GM21447 (cell line): ENCODE measurements around the gene CNNM1.

Experiments
- ATAC-seq: cut with Tn5 transposase; IDR thresholded peaks from one replicate; pipeline ENCODE4 v1.9.1; 2021; ENCODE audit not compliant: unreplicated experiment

CNNM1 gene

DNA sequence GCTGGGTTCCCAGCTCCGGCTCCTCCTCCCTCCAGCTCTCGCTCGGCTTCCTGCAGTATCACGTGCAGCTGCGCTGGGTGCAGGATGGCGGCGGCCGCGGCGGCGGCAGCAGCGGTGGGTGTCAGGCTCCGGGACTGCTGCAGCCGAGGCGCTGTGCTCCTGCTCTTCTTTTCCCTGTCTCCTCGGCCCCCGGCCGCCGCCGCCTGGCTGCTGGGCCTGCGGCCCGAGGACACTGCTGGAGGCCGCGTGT is at the start of gene CNNM1:
Gene CNNM1 (plus strand): TSS at position 53 of the 250 bp plus-strand sequence. CDS start 32 bp downstream, at position 85.
- ATAC-seq, result peak; percentile 80

DNA sequence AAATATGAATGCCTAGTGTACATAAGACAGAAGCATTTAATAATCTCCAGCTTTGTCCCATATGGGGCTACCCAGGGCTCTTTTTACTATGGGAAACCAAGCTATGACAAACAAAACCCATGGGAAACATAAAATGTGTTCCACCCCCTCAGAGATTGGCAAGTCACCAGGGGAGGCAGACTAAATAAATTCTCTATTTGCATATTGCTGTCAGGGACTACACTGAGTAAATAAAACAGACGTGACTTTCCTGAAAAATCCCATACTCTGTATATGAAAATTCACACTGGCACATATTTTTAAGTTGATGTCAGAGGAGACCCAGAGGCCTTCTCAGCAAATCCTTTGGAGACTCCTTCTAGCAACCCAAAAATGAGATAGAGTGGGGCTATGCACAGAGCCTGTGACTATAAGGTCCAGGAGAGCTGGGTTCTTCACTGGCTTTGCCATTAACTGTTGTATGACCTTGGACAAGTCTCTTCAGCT is 49.5 kb upstream of the CNNM1 start:
- no peak for ATAC-seq

DNA sequence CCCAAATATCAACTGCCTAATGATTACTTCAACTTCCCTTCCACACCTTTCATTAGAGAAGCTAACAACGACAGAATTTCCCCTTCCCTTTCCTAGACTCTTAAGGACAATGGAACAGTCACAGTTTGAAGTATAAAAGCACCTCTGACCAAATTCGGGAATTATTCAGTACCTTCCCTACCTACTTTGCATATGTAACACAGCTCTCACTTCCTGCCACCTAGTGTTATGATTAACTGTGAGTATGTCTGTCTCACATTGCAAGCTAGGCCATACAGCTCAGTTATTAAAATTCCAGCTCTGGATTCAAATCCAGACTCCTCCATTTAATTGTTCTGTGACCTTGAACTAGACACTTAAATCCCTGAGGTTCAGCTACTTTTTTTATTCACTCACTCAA is 48.7 kb upstream of the CNNM1 start:
- ATAC-seq, result peak; percentile 74

DNA sequence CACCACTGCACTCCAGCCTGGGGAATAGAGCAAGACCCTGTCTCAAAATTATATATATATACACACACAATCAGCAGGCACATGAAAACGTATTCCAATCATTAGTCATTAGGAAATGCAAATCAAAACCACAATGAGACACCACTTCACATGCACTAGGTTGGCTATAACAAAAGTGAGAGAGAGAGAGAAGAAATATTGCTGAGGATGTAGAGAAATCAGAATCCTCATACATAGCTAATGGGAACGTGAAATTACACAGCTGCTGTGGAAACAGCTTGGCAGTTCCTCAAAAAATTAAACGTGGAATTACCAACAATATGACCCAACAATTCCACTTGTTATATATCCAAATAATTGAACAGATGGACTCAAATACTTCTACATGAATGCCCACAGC is 43.3 kb upstream of the CNNM1 start:
- ATAC-seq, result no peak

DNA sequence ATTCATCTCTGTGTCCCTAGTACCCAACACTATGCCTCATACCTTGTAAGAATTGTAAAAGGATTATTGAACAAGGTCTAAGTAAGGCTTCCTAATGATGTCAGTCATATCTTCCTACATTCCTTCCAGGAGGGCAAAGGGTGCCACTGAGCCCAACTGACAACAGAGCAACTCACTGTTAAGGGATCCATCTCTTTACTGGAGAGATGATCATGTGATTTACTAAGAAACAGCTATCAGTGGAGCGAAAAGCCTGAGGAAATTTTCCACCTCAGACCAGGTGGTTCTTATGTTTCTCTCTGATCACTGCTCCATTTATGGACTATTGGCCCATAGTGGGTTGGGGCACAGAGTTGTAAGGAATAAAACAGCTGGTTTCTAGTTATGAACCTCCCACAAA is 38.9 kb upstream of the CNNM1 start:
- ATAC-seq, result no peak

DNA sequence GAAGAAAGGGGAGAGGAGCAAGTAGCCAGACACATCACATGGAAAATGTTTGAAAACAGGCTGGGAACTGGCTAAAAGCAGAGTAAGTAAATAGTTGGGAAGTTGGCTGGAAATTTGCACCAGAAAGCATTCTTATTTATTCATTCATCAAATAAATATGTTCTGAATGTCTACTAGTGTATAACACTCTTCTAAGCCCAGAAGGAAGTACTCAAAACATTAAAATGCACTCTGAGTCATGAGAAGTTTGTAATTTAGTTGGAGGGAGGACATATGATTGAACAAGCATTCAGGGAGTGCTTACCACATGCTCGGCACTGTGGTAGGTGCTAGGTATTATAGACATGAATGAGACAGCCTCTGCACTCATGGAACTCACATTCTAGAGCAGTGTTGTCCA is 37.0 kb upstream of the CNNM1 start:
- ATAC-seq, result no peak

DNA sequence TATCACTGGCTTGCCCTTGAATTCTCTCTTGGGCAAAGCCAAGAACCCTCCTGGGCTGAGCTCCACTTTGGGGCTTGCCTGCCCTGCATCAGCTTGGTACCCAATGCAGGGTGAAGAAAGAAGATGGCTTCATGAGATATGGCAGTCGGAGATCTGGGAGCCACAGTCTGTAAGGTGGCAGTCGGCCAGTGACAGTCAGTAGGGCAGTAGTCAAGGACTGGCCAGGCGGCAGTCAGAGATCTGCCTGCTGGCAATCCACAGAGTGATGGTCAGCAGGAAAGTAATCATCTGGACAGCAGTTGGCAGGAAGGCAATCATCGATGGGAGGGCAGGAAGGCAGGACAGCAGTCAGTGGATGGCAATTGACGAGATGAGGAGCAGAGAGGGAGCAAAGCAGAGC is 32.6 kb upstream of the CNNM1 start:
- no peak for ATAC-seq

DNA sequence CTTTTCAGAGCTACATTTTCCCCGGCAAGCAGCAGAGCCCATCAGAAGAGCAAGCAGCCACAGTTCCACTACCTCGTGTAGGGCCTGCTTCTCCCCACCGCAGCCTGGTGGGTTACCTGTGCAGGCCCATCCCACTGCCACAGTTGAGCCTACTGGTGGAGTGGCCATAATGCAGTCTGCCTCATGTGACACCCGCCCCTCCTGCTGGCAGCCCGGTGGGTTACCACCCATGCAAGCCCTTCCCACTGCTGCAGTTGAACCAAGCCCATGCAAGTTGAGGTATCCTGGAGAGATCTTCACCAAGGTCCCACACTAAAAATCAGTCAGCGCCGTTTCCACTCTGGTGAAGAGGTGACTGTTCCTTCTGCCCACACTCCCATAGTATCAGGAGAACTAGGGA is 32.1 kb upstream of the CNNM1 start:
- no peak for ATAC-seq

DNA sequence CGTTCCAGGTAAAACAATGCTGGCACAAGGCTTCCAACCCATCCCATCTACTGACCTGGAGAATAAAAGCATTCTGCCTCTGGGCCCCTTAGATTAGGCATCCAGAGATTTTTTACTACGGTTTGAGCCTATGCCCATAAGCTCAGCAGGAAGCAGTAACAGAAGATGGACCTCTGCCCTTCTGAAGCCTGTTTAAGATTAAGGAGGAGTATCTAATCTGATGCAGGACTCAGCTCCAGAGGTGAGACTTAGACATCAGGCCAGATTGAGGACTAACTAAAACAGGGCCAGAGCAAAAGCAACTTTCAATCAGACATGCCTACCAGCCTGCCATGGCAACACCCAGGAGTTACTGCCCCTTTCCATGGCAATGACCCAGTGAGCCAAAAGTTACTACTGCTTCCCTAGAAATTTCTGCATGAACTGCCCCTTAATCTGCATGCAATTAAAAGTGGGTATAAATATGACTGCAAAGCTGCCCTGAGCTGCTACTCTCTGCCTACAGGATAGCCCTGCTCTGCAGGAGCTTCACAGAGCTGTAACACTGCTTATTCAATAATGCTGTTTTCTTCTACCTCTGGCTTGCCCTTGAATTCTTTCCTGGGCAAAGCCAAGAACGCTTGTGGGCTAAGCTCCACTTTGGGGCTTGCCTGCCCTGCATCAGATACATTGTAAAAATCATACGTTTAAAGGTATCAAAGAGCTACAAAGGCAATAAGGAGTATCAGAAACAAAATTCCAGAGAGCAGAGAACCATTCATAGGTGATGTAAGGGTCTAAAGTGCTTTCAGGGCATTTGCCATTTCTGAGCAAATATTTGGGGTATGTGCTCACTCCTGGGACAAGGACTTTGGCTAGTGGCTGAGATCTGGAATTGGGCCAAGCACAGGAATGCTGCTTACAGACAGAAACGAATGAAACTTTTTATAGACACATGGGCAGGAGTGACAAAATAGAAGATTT is 25.0 kb upstream of the CNNM1 start:
- ATAC-seq, result no peak

DNA sequence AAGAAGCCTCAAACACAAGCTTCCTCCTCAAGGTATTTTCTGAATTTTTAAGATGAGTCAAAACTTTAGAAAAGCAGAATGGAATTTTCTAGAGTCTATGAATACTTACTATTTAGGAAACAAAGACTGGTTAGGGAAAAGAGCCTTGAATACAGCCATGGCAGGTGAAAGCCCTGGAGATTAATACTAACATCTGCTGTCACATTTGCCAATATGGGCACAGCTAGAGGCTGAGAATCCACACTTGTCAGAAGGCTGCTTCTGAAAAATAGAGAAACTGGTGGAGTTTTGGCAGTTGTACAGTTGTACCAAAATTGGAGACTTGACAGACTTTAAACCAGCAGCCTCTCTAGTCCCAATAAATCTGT is 24.3 kb upstream of the CNNM1 start:
- no peak for ATAC-seq

DNA sequence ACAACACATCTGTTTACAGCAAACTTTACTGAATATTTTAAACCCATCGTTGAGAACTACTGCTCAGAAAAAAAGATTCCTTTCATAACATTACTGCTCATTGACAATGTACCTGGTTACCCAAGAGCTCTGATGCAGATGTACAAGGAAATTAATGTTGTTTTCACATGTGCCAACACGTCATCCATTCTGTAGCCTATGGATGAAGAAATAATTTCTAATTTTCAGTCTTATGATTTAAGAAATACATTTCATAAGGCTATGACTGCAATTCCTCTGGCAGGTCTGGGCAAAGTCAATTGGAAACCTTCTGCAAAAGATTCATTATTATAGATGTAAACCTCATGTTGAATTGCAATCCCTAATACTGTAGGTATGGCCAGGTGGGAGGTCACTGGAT is 16.7 kb upstream of the CNNM1 start:
- ATAC-seq, result no peak

DNA sequence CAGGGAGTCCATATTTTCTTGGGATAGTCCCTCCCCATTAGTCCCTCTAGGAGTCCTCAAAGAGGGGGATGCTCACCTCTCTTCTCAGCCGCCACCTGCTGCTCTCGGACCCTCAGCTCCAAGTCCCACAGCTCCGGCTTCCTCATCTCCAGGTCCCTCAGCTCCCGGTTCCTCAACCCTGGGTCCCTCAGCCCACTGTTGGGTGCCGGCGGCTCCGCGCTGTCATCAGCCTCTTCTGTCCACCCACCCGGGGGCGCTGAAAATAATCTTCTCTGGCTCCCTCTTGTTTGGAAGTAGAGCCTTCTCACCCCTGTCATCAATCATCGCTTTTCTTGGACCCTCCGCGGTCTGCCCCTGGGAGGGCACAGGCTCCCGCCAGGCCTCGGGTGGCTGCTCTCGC is 13.3 kb upstream of the CNNM1 start:
- ATAC-seq, result no peak

DNA sequence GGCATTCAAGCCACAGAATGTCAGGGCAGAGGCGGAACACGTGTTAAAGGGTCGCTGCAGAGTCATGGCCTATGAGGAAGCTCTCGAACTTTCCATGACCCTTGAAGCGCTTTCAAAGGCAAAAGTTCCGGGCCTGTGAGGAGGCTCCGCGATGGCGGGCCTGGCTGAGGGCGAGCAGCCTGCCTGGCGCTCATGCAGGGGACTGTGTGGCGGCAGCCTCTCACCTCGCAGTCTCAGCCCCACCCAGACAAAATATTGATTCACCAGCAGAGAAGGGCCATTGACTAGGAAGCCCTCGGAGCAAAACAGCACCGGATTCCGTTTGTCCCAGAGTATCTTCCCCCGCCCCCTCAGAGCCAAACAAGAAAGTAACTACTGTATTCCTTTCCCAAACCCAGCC is 12.8 kb upstream of the CNNM1 start:
- ATAC-seq, result no peak

DNA sequence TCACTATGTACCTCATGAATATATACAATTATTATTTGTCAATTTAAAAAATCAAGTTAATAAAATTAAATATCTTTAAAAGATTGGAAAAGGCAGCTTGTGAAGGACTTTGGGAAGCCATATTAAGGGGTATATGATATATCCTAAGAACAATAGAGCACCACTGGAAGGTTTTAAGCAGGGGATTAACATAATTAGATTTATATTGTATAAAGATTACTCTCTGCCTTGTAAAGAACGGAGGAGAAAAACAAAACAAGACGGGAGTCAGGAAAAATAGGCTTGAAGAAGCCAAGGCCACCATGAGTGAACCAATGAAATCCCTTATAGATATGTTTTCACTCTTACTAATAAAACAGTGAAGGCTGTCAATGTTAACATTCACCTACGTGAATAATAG is 11.1 kb upstream of the CNNM1 start:
- ATAC-seq, result no peak

DNA sequence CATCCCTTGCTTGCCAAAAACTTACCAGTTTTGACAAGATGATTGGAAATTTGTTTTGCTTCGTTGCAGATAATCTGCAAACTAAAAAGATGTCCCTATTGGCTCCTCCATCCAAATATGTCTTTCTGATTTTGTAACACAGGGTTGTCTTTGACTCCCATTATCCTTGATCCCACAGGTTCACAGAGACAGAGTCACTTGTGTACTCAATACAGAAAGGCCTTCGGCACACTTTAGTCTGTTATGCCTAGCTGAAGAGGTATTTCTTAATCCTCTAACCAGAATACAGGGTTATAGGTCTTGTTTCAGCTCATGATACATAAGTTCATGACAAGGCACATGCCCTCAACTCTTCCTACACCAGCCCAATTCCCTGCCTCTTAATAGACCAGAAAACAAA is 10.7 kb upstream of the CNNM1 start:
- no peak for ATAC-seq

DNA sequence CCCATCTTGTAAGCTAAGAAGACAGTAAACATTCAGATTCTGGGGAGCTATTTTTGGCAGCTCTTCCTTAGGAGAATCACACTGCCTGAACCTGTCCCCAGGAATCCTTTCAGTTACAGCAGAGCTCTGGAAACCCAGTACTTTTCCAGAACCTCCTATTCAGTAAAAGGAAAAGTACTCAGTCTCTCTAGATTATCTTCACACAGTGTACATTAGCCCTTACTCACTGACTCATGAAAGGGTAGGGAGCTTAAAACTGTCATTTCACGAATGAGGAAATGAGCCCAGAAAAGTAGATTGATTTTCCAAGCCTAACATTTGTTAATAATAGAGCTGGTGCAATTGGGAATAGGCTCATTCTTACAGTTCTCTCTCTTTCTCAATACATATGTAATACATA is 3.9 kb upstream of the CNNM1 start:
- ATAC-seq, result no peak

DNA sequence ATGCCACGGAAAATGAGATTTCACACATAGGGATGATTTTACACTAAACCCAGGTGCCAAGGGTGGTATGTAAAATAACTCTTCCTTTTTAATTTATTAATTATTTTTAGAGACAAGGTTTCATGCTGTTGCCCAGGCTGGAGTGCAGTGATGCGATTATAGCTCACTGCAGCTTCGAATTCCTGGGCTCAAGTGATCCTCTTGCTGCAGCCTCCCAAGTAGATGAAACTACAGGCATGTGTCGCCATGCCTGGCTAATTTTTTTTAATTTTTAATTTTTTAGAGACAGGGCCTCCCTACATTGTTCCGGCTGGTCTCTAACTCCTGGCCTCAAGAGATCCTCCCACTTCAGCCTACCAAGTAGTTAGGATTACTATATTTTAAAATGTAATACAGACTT is 2.3 kb upstream of the CNNM1 start:
- no peak for ATAC-seq

DNA sequence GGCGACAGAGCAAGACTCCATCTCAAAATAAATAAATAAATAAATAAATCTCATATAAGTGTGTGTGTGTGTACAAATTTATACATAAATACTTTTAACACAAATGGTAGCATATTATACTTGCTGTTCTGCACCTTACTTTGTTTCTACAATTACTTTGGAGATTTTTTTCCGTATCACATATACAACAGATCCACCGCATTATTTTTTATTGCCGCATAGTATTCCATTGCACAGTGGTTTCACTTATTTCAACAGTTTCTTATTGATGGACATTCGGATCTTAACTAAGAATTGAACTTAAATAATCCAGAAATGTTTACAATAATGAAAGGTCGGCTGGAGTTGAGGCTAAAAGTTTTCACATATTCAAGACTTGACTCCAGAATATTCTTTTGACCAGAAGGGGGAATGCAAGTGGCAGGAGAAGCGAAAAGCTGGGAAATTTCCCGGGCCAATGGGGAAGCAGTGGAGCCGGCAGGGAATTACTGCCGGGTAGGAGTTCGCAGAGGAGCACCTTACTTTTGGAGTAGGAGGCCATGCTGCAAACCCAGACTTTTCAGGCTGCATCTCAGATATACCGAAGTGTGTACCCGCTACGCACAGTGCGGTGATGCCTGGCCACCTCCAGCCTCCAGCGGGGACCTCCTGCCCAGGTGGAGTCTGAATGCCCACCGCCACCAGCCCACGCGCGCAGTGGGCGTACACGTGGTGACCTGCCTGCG is 415 bp upstream of the CNNM1 start:
- no peak for ATAC-seq

DNA sequence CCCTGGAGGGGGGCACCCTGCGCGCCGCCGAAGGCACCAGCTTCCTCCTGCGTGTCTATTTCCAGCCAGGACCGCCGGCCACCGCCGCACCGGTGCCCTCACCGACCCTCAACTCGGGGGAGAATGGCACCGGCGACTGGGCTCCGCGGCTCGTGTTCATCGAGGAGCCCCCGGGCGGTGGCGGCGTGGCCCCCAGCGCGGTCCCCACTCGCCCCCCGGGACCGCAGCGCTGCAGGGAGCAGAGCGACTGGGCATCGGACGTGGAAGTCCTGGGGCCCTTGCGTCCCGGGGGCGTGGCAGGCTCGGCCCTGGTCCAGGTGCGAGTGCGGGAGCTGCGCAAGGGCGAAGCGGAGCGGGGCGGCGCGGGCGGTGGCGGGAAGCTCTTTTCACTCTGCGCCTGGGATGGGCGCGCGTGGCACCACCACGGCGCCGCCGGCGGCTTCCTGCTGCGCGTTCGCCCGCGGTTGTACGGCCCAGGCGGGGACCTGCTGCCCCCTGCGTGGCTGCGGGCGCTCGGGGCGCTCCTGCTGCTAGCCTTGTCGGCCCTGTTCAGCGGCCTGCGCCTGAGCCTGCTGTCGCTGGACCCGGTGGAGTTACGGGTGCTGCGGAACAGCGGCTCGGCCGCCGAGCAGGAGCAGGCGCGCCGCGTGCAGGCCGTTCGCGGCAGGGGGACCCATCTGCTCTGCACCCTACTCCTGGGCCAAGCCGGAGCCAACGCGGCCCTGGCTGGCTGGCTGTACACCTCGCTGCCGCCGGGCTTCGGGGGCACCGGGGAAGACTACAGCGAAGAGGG is 594 bp downstream of the CNNM1 start:
- peak; percentile 30 for ATAC-seq

DNA sequence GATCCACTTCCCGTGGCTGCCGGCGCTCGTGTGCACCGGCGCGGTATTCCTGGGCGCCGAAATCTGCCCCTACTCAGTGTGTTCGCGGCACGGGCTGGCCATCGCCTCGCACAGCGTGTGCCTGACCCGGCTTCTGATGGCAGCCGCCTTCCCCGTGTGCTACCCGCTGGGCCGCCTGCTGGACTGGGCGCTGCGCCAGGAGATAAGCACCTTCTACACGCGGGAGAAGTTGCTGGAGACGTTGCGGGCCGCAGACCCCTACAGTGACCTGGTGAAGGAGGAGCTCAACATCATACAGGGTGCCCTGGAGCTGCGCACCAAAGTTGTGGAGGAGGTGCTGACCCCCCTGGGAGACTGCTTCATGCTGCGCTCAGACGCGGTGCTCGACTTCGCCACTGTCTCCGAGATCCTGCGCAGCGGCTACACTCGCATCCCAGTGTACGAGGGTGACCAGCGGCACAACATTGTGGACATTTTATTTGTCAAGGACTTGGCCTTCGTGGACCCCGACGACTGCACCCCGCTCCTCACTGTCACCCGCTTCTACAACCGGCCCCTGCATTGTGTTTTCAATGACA is 1.3 kb downstream of the CNNM1 start:
- ATAC-seq, result peak; percentile 20

DNA sequence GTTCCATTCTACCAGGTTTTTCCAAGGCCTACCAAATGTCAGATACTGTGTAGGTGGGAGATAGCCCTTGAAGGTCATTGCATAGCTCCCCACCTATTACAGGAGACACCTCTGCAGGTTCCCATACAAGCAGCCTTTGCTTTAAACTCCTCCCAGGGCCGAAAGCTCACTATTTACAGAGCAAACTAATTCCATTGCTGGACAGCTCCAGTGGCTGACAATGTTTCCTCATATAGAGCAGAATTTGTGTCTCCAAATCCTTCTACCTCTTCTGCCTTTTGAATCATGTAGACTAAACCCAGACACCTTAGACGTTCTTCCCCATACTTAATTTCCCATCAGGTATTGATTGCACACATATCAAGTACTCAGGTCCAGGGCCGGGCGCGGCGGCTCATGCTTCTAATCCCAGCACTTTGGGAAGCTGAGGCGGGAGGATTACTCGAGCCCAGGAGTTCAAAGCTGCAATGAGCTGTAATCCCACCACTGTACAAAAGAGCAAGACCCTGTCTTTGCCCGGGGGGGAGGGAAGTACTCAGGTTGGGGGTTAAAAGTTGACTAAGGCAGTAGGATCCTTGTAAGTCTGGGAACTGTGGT is 2.1 kb downstream of the CNNM1 start:
- ATAC-seq, result no peak
